ENCODE data around the gene FAM177B. TPM values are rescaled to one million over a fixed set of nuclear protein-coding genes. Genes with fewer than 3 reads are reported as not detected.
"Not testable (repeated sequence)": the region's sequence is repeated elsewhere in the genome, so short reads cannot be mapped to it uniquely, and the experiment has no call there.

The FAM177B gene
- total and polyA plus RNA-seq, 3 donors from 2014 or later: 0.71 to 2.3 TPM; not detected in 1

- H3K4me1 ChIP-seq: no peaks in the 10 kb centered on the region
- intact Hi-C loops (cut with DNase I; ENCODE audit: low total_unique reads): no loop called here
- 85 to 88% methylated on average over 2 of the region's 2 CpGs for WGBS, 2 donors
- no peaks in the 10 kb centered on the region for H3K9me3 ChIP-seq
- TF ChIP-seq POLR2A (IDR thresholded peaks at IDR 0.05): no peak
- TF ChIP-seq, protein P1, sequence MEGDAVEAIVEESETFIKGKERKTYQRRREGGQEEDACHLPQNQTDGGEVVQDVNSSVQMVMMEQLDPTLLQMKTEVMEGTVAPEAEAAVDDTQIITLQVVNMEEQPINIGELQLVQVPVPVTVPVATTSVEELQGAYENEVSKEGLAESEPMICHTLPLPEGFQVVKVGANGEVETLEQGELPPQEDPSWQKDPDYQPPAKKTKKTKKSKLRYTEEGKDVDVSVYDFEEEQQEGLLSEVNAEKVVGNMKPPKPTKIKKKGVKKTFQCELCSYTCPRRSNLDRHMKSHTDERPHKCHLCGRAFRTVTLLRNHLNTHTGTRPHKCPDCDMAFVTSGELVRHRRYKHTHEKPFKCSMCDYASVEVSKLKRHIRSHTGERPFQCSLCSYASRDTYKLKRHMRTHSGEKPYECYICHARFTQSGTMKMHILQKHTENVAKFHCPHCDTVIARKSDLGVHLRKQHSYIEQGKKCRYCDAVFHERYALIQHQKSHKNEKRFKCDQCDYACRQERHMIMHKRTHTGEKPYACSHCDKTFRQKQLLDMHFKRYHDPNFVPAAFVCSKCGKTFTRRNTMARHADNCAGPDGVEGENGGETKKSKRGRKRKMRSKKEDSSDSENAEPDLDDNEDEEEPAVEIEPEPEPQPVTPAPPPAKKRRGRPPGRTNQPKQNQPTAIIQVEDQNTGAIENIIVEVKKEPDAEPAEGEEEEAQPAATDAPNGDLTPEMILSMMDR (IDR thresholded peaks at IDR 0.05): no peak
- H3K36me3 ChIP-seq (ENCODE audit: low read depth, missing control alignments): no peaks in the 10 kb centered on the region
- DNase-seq: no peak
- H3K27ac ChIP-seq: no peak overlapping the region
- no peak overlapping the region for H3K4me3 ChIP-seq
- no peaks in the 10 kb centered on the region for H3K27me3 ChIP-seq
Observed at GRCh38 chr1:222739465-222739864, 2.5 kb downstream of the FAM177B start.

- Histone ChIP-seq H3K4me1 (no peaks in the 10 kb centered on the region), H3K9me3 (no peaks in the 10 kb centered on the region), H3K27me3 (no peaks in the 10 kb centered on the region), H3K36me3 (ENCODE audit: low read depth, missing control alignments) (no peaks in the 10 kb centered on the region), H3K4me3 (no peak overlapping the region), H3K27ac (no peak overlapping the region)
- intact Hi-C loops (cut with DNase I; ENCODE audit: low total_unique reads): no loop called here
- 86% methylated on average over 1 of the region's 1 CpG for WGBS, 2 donors
- no peak for TF ChIP-seq POLR2A (IDR thresholded peaks at IDR 0.05)
- TF ChIP-seq, protein P1 (IDR thresholded peaks at IDR 0.05): no peak
- DNase-seq: no peak
Observed at GRCh38 chr1:222739929-222740328, 2.9 kb downstream of the FAM177B start.

GRCh38 chr1:222741630-222742457 lies 4.8 kb downstream of the FAM177B start:
- H3K4me3 ChIP-seq; H3K27me3 ChIP-seq; H3K27ac ChIP-seq; H3K4me1 ChIP-seq; H3K36me3 ChIP-seq (ENCODE audit: low read depth, missing control alignments); intact Hi-C loops (cut with DNase I; ENCODE audit: low total_unique reads); DNase-seq; H3K9me3 ChIP-seq: not testable (repeated sequence)
- 90 to 94% methylated on average over 5 of the region's 5 CpGs for WGBS, 2 donors

- intact Hi-C loops (cut with DNase I; ENCODE audit: low total_unique reads): no loop called here
- no peak for DNase-seq
- Histone ChIP-seq H3K27me3 (no peaks in the 10 kb centered on the region), H3K27ac (no peak overlapping the region), H3K36me3 (ENCODE audit: low read depth, missing control alignments) (no peaks in the 10 kb centered on the region), H3K9me3 (no peaks in the 10 kb centered on the region), H3K4me1 (no peaks in the 10 kb centered on the region), H3K4me3 (no peak overlapping the region)
- no peak for TF ChIP-seq POLR2A (IDR thresholded peaks at IDR 0.05)
- TF ChIP-seq, protein P1 (IDR thresholded peaks at IDR 0.05): no peak
Observed at GRCh38 chr1:222749927-222750326, 12.9 kb downstream of the FAM177B start.

GRCh38 chr1:222750651-222751050 lies 13.6 kb downstream of the FAM177B start:
- H3K27ac ChIP-seq: no peak overlapping the region
- intact Hi-C loops (cut with DNase I; ENCODE audit: low total_unique reads): no loop called here
- H3K4me1 ChIP-seq: no peaks in the 10 kb centered on the region
- H3K36me3 ChIP-seq (ENCODE audit: low read depth, missing control alignments): no peaks in the 10 kb centered on the region
- 92% methylated on average over 1 of the region's 1 CpG for WGBS, 2 donors
- H3K9me3 ChIP-seq: no peaks in the 10 kb centered on the region
- H3K27me3 ChIP-seq: no peaks in the 10 kb centered on the region
- H3K4me3 ChIP-seq: no peak overlapping the region
- TF ChIP-seq POLR2A (IDR thresholded peaks at IDR 0.05): no peak
- TF ChIP-seq, protein P1 (IDR thresholded peaks at IDR 0.05): no peak
- DNase-seq: no peak
